HG03457 (cell line): ENCODE results near the gene RNF39.

ENCODE experiments used
- ATAC-seq: cut with Tn5 transposase; IDR thresholded peaks from one replicate; pipeline ENCODE4 v1.9.1; 2021; ENCODE audit warnings: moderate number of reproducible peaks; ENCODE audit not compliant: unreplicated experiment

The RNF39 gene

GRCh38 chr6:30097902-30098768 is 22.6 kb upstream of the RNF39 start:
- no peak for ATAC-seq

GRCh38 chr6:30096829-30097228 is 21.3 kb upstream of the RNF39 start:
- ATAC-seq, result no peak

- ATAC-seq, result no peak
Measured at GRCh38 chr6:30093951-30094661, 18.5 kb upstream of the RNF39 start.

GRCh38 chr6:30092852-30093543 is 17.4 kb upstream of the RNF39 start:
- no peak for ATAC-seq

- no peak for ATAC-seq
Measured at GRCh38 chr6:30091577-30092381, 16.2 kb upstream of the RNF39 start.

GRCh38 chr6:30087876-30088275 is 12.3 kb upstream of the RNF39 start:
- no peak for ATAC-seq

GRCh38 chr6:30077218-30077617 is 1.6 kb upstream of the RNF39 start:
- no peak for ATAC-seq

GRCh38 chr6:30075790-30076732 is 492 bp upstream of the RNF39 start:
- ATAC-seq, result no peak

- ATAC-seq, result no peak
Measured at GRCh38 chr6:30074331-30075093, 1.1 kb downstream of the RNF39 start.

GRCh38 chr6:30073489-30074235 is 1.9 kb downstream of the RNF39 start:
- no peak for ATAC-seq

- ATAC-seq, result no peak
Measured at GRCh38 chr6:30071858-30072257, 3.7 kb downstream of the RNF39 start.

GRCh38 chr6:30071081-30071818 is 4.3 kb downstream of the RNF39 start:
- ATAC-seq, result no peak

- ATAC-seq, result no peak
Measured at GRCh38 chr6:30067460-30068139, 8.0 kb downstream of the RNF39 start.

- ATAC-seq, result peak; percentile 86
Measured at GRCh38 chr6:30066577-30067459, 8.8 kb downstream of the RNF39 start, which contains the start of gene PPP1R11. Gene PPP1R11, plus strand, starts transcription at chr6:30067198. Its CDS starts 213 bp downstream, at chr6:30067411.

- no peak for ATAC-seq
Measured at GRCh38 chr6:30066082-30066481, 9.5 kb downstream of the RNF39 start.

GRCh38 chr6:30063315-30063714 is 12.3 kb downstream of the RNF39 start:
- no peak for ATAC-seq
